Panc1 (cell line): ENCODE measurements around the gene GMCL2. TPM values are rescaled to one million over a fixed set of nuclear protein-coding genes. Genes with fewer than 3 reads are reported as not detected.
A peak's percentile ranks its signal among the peaks of the same experiment; 100 is the strongest.

Experiments
- ATAC-seq: fragments of 200-7000 bp; cut with Tn5 transposase; 2 replicates; pipeline ENCODE4 v1.9.1; 2020; ENCODE audit warnings: mild to moderate bottlenecking, moderate library complexity
- BruUV-seq: library from RNA; stranded (reverse); fragments of 400-500 nt; replicated peaks from 2 replicates; lab custom pipeline; 2021; lab: Mats Ljungman, UMichigan
- CTCF ChIA-PET: fragments of 300-600 bp; sonication (Branson Sonifier 250); formaldehyde crosslinking; loops from one replicate; lab custom pipeline; 2022; ENCODE audit warnings: antibody characterized with exemption; lab: Charles Lee
- POLR2A ChIA-PET: fragments of 300-600 bp; sonication (Branson Sonifier 250); formaldehyde crosslinking; loops from one replicate; lab custom pipeline; 2022; ENCODE audit warnings: antibody characterized with exemption; lab: Charles Lee
- DNase-seq: peaks from one replicate; pipeline ENCODE4 v3.0.0-alpha.2; 2010; ENCODE audit warnings: low read depth, low spot score
- H3K27ac ChIP-seq: 2 replicates; pipeline ENCODE4 v1.5.1; 2011; ENCODE audit warnings: mild to moderate bottlenecking, low read length, inconsistent platforms
- H3K27me3 ChIP-seq: fragments of 200-500 bp; sonication (Bioruptor generic); 2 replicates; pipeline ENCODE4 v1.6.0; 2014; ENCODE audit warnings: low read length, inconsistent platforms; ENCODE audit not compliant: control insufficient read depth, insufficient read depth
- H3K36me3 ChIP-seq: fragments of 200-500 bp; sonication (Bioruptor generic); 2 replicates; pipeline ENCODE4 v1.5.1; 2014; ENCODE audit warnings: inconsistent platforms, mild to moderate bottlenecking, low read length, moderate library complexity; ENCODE audit not compliant: control insufficient read depth, insufficient read depth
- H3K4me1 ChIP-seq: 2 replicates; pipeline ENCODE4 v1.5.1; 2011; ENCODE audit warnings: inconsistent platforms, mild to moderate bottlenecking, low read length, moderate library complexity; ENCODE audit not compliant: control insufficient read depth, insufficient read depth
- H3K4me3 ChIP-seq, 2 experiments: 2 replicates each; pipeline ENCODE4 v1.5.1; 2011 to 2012; ENCODE audit warnings: low read depth in 2 of 2, low read length in 2 of 2, mild to moderate bottlenecking in 2 of 2, inconsistent platforms in 1 of 2, moderate library complexity in 1 of 2
- H3K9me3 ChIP-seq: fragments of 200-500 bp; sonication (Bioruptor generic); 2 replicates; pipeline ENCODE4 v1.5.1; 2014; ENCODE audit warnings: low read depth, mild to moderate bottlenecking, inconsistent platforms, low read length, moderate library complexity; ENCODE audit not compliant: control insufficient read depth, insufficient read depth
- POLR2AphosphoS5 ChIP-seq: IDR thresholded peaks from 2 replicates; pipeline ENCODE4 v1.6.1; 2012; ENCODE audit warnings: mild to moderate bottlenecking, low read depth, low read length, moderate library complexity
- SIN3A ChIP-seq: IDR thresholded peaks from 2 replicates; pipeline ENCODE4 v1.6.1; 2012; ENCODE audit warnings: low read depth, mild to moderate bottlenecking, low read length, moderate library complexity, borderline replicate concordance; ENCODE audit not compliant: insufficient read depth
- TCF7L2 ChIP-seq: IDR thresholded peaks from 2 replicates; pipeline ENCODE4 v1.6.1; 2011; ENCODE audit warnings: mild to moderate bottlenecking, low read depth, low read length, inconsistent platforms
- in situ Hi-C: cut with HindIII; loops from 2 replicates; pipeline ENCODE4 v1.10.0; 2016; ENCODE audit warnings: low sequenced_read_pairs, low pct_unique_long_range_greater_than_20kb
- intact Hi-C: fragments of 100-400 bp; cut with micrococcal nuclease; formaldehyde crosslinking; loops from one replicate; pipeline ENCODE4 v1.10.0; 2022; ENCODE audit not compliant: unreplicated experiment
- total RNA-seq: library from RNA; stranded (reverse); gene quantifications from one replicate; pipeline ENCODE4 v1.2.1, GENCODE V29; 2021; ENCODE audit not compliant: unreplicated experiment
- TF ChIP-seq, protein P1 (sequence below), 2 experiments: IDR thresholded peaks; 2 replicates each; pipeline ENCODE4 v1.6.1; 2011 to 2012; ENCODE audit warnings: low read depth in 2 of 2, control low read depth in 1 of 2, low read length in 1 of 2, mild to moderate bottlenecking in 1 of 2, moderate library complexity in 1 of 2; ENCODE audit not compliant: insufficient read depth in 1 of 2
- TF ChIP-seq, protein P2 (sequence below): fragments of 450-650 bp; IDR thresholded peaks from 2 replicates; pipeline ENCODE4 v1.5.1; 2017; ENCODE audit warnings: mild to moderate bottlenecking

GMCL2 gene
- total RNA-seq, 1 experiment from 2014 or later: not detected

DNA sequence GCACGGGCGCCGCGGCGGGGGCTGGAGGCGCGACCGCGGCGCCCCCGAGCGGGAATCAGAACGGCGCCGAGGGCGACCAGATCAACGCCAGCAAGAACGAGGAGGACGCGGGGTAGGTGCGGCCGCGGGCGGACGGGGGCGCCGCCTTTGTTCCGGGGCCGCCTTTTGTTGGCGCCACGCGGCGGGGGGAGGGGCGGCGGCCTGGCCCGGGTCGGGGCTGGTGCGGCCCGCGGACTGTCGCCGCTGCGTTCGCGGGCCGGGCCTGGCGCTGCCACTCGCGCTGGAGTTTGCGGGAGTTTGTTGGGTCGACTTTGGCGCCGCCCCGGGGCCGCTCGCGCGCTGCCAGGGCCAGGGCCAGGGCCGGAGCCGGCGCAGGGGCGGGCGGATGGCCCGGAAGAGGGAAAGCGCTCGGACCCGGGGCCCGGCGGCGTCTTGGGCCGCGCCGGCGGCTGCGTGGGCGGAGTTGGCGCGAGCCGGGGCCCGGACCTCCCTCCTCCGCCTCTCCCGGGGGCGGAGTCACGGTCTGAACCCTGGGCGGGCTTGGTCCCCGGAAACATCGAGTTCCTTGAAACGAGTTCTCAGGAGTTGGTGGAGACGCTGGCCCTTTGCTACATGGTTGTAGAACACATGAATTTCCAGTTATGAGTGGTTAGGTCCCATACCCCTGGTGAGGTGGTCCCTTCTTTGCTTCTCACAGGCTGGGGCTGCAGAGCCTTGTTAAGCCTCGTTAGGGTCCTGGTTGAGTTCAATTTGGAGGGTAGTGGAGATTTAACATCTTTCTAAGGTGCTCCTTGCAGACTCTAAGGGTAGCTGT is 18.0 kb upstream of the GMCL2 start:
- peak; percentile 76; the same call in 1 of the 2 replicates for TF ChIP-seq SIN3A
- TF ChIP-seq TCF7L2: no peak
- TF ChIP-seq, protein P1, sequence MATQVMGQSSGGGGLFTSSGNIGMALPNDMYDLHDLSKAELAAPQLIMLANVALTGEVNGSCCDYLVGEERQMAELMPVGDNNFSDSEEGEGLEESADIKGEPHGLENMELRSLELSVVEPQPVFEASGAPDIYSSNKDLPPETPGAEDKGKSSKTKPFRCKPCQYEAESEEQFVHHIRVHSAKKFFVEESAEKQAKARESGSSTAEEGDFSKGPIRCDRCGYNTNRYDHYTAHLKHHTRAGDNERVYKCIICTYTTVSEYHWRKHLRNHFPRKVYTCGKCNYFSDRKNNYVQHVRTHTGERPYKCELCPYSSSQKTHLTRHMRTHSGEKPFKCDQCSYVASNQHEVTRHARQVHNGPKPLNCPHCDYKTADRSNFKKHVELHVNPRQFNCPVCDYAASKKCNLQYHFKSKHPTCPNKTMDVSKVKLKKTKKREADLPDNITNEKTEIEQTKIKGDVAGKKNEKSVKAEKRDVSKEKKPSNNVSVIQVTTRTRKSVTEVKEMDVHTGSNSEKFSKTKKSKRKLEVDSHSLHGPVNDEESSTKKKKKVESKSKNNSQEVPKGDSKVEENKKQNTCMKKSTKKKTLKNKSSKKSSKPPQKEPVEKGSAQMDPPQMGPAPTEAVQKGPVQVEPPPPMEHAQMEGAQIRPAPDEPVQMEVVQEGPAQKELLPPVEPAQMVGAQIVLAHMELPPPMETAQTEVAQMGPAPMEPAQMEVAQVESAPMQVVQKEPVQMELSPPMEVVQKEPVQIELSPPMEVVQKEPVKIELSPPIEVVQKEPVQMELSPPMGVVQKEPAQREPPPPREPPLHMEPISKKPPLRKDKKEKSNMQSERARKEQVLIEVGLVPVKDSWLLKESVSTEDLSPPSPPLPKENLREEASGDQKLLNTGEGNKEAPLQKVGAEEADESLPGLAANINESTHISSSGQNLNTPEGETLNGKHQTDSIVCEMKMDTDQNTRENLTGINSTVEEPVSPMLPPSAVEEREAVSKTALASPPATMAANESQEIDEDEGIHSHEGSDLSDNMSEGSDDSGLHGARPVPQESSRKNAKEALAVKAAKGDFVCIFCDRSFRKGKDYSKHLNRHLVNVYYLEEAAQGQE (IDR thresholded peaks at IDR 0.05; ENCODE audit: insufficient read depth in 1 of 2, low read depth in 2 of 2, low read length in 1 of 2): no peak
- peak; percentile 60 for TF ChIP-seq POLR2AphosphoS5
- TF ChIP-seq, protein P2, sequence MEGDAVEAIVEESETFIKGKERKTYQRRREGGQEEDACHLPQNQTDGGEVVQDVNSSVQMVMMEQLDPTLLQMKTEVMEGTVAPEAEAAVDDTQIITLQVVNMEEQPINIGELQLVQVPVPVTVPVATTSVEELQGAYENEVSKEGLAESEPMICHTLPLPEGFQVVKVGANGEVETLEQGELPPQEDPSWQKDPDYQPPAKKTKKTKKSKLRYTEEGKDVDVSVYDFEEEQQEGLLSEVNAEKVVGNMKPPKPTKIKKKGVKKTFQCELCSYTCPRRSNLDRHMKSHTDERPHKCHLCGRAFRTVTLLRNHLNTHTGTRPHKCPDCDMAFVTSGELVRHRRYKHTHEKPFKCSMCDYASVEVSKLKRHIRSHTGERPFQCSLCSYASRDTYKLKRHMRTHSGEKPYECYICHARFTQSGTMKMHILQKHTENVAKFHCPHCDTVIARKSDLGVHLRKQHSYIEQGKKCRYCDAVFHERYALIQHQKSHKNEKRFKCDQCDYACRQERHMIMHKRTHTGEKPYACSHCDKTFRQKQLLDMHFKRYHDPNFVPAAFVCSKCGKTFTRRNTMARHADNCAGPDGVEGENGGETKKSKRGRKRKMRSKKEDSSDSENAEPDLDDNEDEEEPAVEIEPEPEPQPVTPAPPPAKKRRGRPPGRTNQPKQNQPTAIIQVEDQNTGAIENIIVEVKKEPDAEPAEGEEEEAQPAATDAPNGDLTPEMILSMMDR: no peak; the same call in 1 of the 2 replicates

DNA sequence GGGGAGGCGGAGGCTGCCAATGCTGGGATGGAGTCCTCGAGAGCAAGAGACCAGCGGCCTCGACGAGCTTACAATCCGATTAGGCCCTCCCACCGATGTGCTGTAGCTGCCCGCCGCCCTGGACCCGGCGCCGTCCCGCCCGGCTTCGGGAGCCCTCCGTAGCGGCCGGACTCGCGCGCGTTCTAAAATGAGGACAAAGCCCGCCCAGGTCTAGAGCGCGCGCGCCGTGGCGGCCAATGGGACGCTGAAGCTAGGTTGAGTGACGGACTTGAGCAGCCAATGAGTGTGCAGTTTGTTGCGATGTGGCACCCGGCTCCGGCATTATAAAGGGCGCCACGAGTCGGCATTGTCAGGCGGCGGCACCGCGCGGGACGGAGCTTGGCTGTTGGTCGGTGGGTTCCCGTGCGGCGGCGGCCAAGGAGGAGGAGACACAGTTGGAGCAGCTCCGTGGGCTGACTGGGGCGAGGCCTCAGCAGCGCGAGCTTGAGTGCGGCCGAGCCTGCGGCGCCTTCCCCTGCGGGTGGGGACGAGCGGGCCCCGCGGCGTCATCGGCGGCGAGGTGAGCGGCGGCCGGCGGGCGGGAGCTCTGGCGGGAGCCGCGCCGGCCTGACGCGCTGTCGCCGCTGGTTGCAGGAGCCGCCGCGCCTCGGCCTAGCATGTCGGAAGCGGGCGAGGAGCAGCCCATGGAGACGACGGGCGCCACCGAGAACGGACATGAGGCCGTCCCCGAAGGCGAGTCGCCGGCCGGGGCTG is 17.2 kb upstream of the GMCL2 start, which contains the start of gene HNRNPAB:
TSS of gene HNRNPAB (plus strand) at position 352 of the 753 bp plus-strand sequence. CDS start at position 657, 305 bp downstream.
- DNase-seq (peak; percentile 80), ATAC-seq (peak; percentile 90)
- CTCF ChIA-PET: no interaction called here
- POLR2A ChIA-PET: interaction anchor here (0.6 to 0.8 kb wide), 2 partner anchors 49 to 55 kb away, joined by 3 read pairs; no protein-coding TSS in a partner anchor
- Histone ChIP-seq H3K27me3 (no peaks in the 10 kb centered on the region), H3K27ac (peak within 1 kb of the TSS; percentile 91), H3K9me3 (no peaks in the 10 kb centered on the region), H3K36me3 (peaks cover 24% of the 10 kb centered on the region), H3K4me3 (peak within 1 kb of the TSS; percentile 92 to 97), H3K4me1 (peaks cover 40% of the 10 kb centered on the region)
- TF ChIP-seq TCF7L2: no peak; the same call in 1 of the 2 replicates
- peak; percentile 100 for TF ChIP-seq POLR2AphosphoS5
- TF ChIP-seq SIN3A: peak; percentile 96; the same call in 1 of the 2 replicates
- in situ Hi-C loops: no loop called here
- intact Hi-C loops: no loop called here
- no TSS peak for BruUV-seq

More for the DNA sequence above, 18.0 kb upstream of the GMCL2 start:
- CTCF ChIA-PET: no interaction called here
- Histone ChIP-seq H3K27me3 (no peaks in the 10 kb centered on the region), H3K27ac (peak overlapping the region; percentile 87), H3K9me3 (no peaks in the 10 kb centered on the region), H3K36me3 (peaks cover 24% of the 10 kb centered on the region), H3K4me1 (peaks cover 41% of the 10 kb centered on the region), H3K4me3 (peak overlapping the region; percentile 92 to 97)
- intact Hi-C loops (no loop called here), in situ Hi-C loops (no loop called here)
- ATAC-seq (peak; percentile 60), DNase-seq (no peak)
- POLR2A ChIA-PET: no interaction called here
- BruUV-seq: no TSS peak
